GM12878 (cell line): ENCODE data around the gene MPP1. TPM values are rescaled to one million over a fixed set of nuclear protein-coding genes. Genes with fewer than 3 reads are reported as not detected.
"Not testable (repeated sequence)": the region's sequence is repeated elsewhere in the genome, so short reads cannot be mapped to it uniquely, and the experiment has no call there.

ENCODE experiments used
- ATAC-seq: fragments of 200-7000 bp; cut with Tn5 transposase; 3 replicates; pipeline ENCODE4 v1.9.1; 2020; ENCODE audit warnings: mild to moderate bottlenecking, moderate library complexity
- BruUV-seq: library from RNA; stranded (reverse); fragments of 400-500 nt; replicated peaks from 2 replicates; lab custom pipeline; 2021; lab: Mats Ljungman, UMichigan
- CTCF ChIA-PET: fragments of 300-600 bp; sonication (Branson Sonifier 250); formaldehyde crosslinking; extraction: SDS; loops from one replicate; lab custom pipeline; 2021; ENCODE audit warnings: inconsistent platforms; lab: Yijun Ruan, JAX
- POLR2A ChIA-PET: fragments of 350-600 bp; formaldehyde crosslinking; extraction: SDS; loops from one replicate; lab custom pipeline; 2021; ENCODE audit warnings: inconsistent platforms; lab: Charles Lee
- RAD21 ChIA-PET: fragments of 300-600 bp; sonication (Branson Sonifier 250); formaldehyde crosslinking; loops from one replicate; lab custom pipeline; 2023; ENCODE audit warnings: antibody characterized with exemption; ENCODE audit not compliant: unreplicated experiment; lab: Charles Lee
- SMC1A ChIA-PET: fragments of 300-600 bp; sonication (Branson Sonifier 250); formaldehyde crosslinking; loops from one replicate; lab custom pipeline; 2023; ENCODE audit not compliant: unreplicated experiment, uncharacterized antibody; lab: Charles Lee
- DNase-seq: peaks from one replicate; pipeline ENCODE4 v3.0.0-alpha.2; 2011; ENCODE audit warnings: low read depth, low spot score
- FAIRE-seq: peaks from 3 replicates; lab custom pipeline; 2011; peaks lifted over from hg19 to GRCh38; lab: Jason Lieb, UNC
- H2AFZ ChIP-seq: 2 replicates; pipeline ENCODE4 v1.6.0; 2011; ENCODE audit warnings: low read depth, low read length, control low read depth; ENCODE audit not compliant: control insufficient read depth
- H3K27ac ChIP-seq: 2 replicates; pipeline ENCODE4 v1.5.1; 2011; ENCODE audit warnings: control low read depth; ENCODE audit not compliant: control insufficient read depth, insufficient read depth
- H3K27me3 ChIP-seq, 2 experiments: replicated peaks in 1 of 2; 2 replicates each; pipeline versions ENCODE4 v1.6.0 to v1.6.1; 2011; ENCODE audit warnings: low read length in 1 of 2; ENCODE audit not compliant: control insufficient read depth in 2 of 2, insufficient read depth in 2 of 2
- H3K36me3 ChIP-seq, 2 experiments: 2 replicates each; pipeline ENCODE4 v1.5.1; 2011; ENCODE audit warnings: low read length in 1 of 2; ENCODE audit not compliant: control insufficient read depth in 2 of 2, insufficient read depth in 2 of 2
- H3K4me1 ChIP-seq: 2 replicates; pipeline ENCODE4 v1.6.1; 2011; ENCODE audit warnings: mild to moderate bottlenecking, low read length, moderate library complexity, mixed read lengths; ENCODE audit not compliant: control insufficient read depth, insufficient read depth
- H3K4me2 ChIP-seq: 2 replicates; pipeline ENCODE4 v1.6.0; 2011; ENCODE audit warnings: control low read depth; ENCODE audit not compliant: control insufficient read depth, insufficient read depth
- H3K4me3 ChIP-seq: fragments of 200-600 bp; sonication (generic); 2 replicates; pipeline ENCODE4 v1.5.1; 2016
- H3K79me2 ChIP-seq: 2 replicates; pipeline ENCODE4 v1.6.0; 2011; ENCODE audit warnings: low read length; ENCODE audit not compliant: control insufficient read depth, insufficient read depth
- H3K9ac ChIP-seq: 2 replicates; pipeline ENCODE4 v1.8.0; 2011; ENCODE audit warnings: low read length, control low read depth, mixed read lengths; ENCODE audit not compliant: control insufficient read depth, insufficient read depth
- H3K9me3 ChIP-seq: replicated peaks from 3 replicates; pipeline ENCODE4 v1.5.1; 2011; ENCODE audit warnings: mild to moderate bottlenecking, low read length; ENCODE audit not compliant: control insufficient read depth, insufficient read depth
- H4K20me1 ChIP-seq: 2 replicates; pipeline ENCODE4 v1.6.0; 2011; ENCODE audit not compliant: control insufficient read depth, insufficient read depth
- ATF7 ChIP-seq: fragments of 450-650 bp; IDR thresholded peaks from 2 replicates; pipeline ENCODE4 v1.6.1; 2016; ENCODE audit warnings: low read depth, mild to moderate bottlenecking
- CHD1 ChIP-seq: IDR thresholded peaks from 2 replicates; pipeline ENCODE4 v1.6.1; 2012; ENCODE audit warnings: low read depth, low read length, improper control_type of control experiment
- CREB1 ChIP-seq: IDR thresholded peaks from 2 replicates; pipeline ENCODE4 v1.6.1; 2012; ENCODE audit warnings: low read depth, mild to moderate bottlenecking, inconsistent platforms
- EED ChIP-seq: sonication (generic); IDR thresholded peaks from 2 replicates; pipeline ENCODE4 v1.6.1; 2016; ENCODE audit warnings: antibody characterized with exemption, low read depth
- MTA2 ChIP-seq: fragments of 450-650 bp; IDR thresholded peaks from 2 replicates; pipeline ENCODE4 v1.6.1; 2016; ENCODE audit warnings: low read depth, mild to moderate bottlenecking, moderate library complexity
- MTA3 ChIP-seq: IDR thresholded peaks from 2 replicates; pipeline ENCODE4 v1.6.1; 2012; ENCODE audit warnings: low read length, inconsistent platforms, borderline replicate concordance
- RFX5 ChIP-seq: IDR thresholded peaks from 2 replicates; pipeline ENCODE4 v1.6.1; 2011; ENCODE audit warnings: low read depth, low read length, improper control_type of control experiment
- ZSCAN29 ChIP-seq: fragments of 450-650 bp; IDR thresholded peaks from 2 replicates; pipeline ENCODE4 v1.6.1; 2017; ENCODE audit warnings: mild to moderate bottlenecking, moderate library complexity
- WGBS: methylation state at CpG from one replicate; pipeline ENCODE4 v1.1.6; 2016; ENCODE audit warnings: low lambda C conversion rate; ENCODE audit not compliant: insufficient replicate concordance, insufficient coverage; ENCODE audit errors: missing lambda C conversion rate; 5-methylcytosine and 5-hydroxymethylcytosine counted together
- in situ Hi-C: fragments of 300-500 bp; cut with MboI; formaldehyde crosslinking; loops from 9 replicates; pipeline ENCODE4 v1.14.3; 2018; ENCODE audit warnings: mixed read lengths
- intact Hi-C: fragments of 100-400 bp; cut with micrococcal nuclease; formaldehyde crosslinking; loops from one replicate; pipeline ENCODE4 v1.14.2; 2022; ENCODE audit not compliant: unreplicated experiment
- polyA plus RNA-seq, 11 experiments: library from polyadenylated mRNA; depleted of rRNA in 4 of 11; unstranded in 6 of 11; stranded (reverse) in 5 of 11; fragments of >200 nt; fragmentation: Nextera tagmentation in 4 of 11; fragmentation: Illumina TruSeq in 1 of 11; extraction: Ambion mirVana in 4 of 11; extraction: Trizol in 1 of 11; gene quantifications; 1 replicate in 1 of 11; 2 replicates in 10 of 11; pipeline versions ENCODE4 v1.2.1 to v1.2.3, GENCODE V29; 2011 to 2016; ENCODE audit warnings: inconsistent platforms in 2 of 11, missing spikeins in 2 of 11, low read depth in 1 of 11
- total RNA-seq, 4 experiments: library from RNA; depleted of rRNA in 3 of 4; stranded (reverse); fragments of >200 nt in 3 of 4; fragmentation: Illumina TruSeq in 1 of 4; extraction: Trizol in 1 of 4; gene quantifications; 2 replicates each; pipeline versions ENCODE4 v1.2.1 to v1.2.3, GENCODE V29; 2013 to 2021
- TF ChIP-seq, protein P1 (sequence below): IDR thresholded peaks from 2 replicates; pipeline ENCODE4 v1.6.1; 2011; ENCODE audit warnings: borderline replicate concordance, low read depth, mild to moderate bottlenecking, moderate library complexity, mixed read lengths, low read length; ENCODE audit not compliant: insufficient read depth; ENCODE audit errors: extremely low read length
- TF ChIP-seq, protein P2 (sequence below): IDR thresholded peaks from 2 replicates; pipeline ENCODE4 v1.6.1; 2012; ENCODE audit warnings: low read depth, low read length, improper control_type of control experiment
- TF ChIP-seq, protein P3 (sequence below): fragments of 450-650 bp; IDR thresholded peaks from 2 replicates; pipeline ENCODE4 v1.6.1; 2017; ENCODE audit warnings: borderline replicate concordance
- TF ChIP-seq, protein P4 (sequence below): IDR thresholded peaks from 2 replicates; pipeline ENCODE4 v1.6.1; 2011; ENCODE audit warnings: mild to moderate bottlenecking, low read depth, low read length, moderate library complexity; ENCODE audit not compliant: insufficient replicate concordance

The MPP1 gene
- total and polyA plus RNA-seq, 10 of the 15 experiments (the other 5 are each of a cell fraction or from before 2014, with no cell fraction given): 1.9 to 20.1 (median 14.8) TPM

DNA sequence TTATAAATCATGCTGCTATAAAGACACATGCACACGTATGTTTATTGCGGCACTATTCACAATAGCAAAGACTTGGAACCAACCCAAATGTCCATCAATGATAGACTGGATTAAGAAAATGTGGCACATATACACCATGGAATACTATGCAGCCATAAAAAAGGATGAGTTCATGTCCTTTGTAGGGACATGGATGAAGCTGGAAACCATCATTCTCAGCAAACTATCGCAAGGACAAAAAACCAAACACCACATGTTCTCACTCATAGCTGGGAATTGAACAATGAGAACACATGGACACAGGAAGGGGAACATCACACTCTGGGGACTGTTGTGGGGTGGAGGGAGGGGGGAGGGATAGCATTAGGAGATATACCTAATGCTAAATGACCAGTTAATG is 20.3 kb upstream of the MPP1 start:
- CTCF ChIA-PET, H2AFZ ChIP-seq, H3K9me3 ChIP-seq, H3K4me2 ChIP-seq, BruUV-seq, H3K27me3 ChIP-seq, FAIRE-seq, RAD21 ChIA-PET, ATAC-seq, DNase-seq, POLR2A ChIA-PET, H3K36me3 ChIP-seq, H3K79me2 ChIP-seq, H3K9ac ChIP-seq, H3K4me3 ChIP-seq, H3K27ac ChIP-seq, in situ Hi-C loops, intact Hi-C loops, SMC1A ChIA-PET, H4K20me1 ChIP-seq: not testable (repeated sequence)
- no CpG with 5 or more reads among the region's 3 CpGs for WGBS
- peaks cover 17% of the 10 kb centered on the region for H3K4me1 ChIP-seq

DNA sequence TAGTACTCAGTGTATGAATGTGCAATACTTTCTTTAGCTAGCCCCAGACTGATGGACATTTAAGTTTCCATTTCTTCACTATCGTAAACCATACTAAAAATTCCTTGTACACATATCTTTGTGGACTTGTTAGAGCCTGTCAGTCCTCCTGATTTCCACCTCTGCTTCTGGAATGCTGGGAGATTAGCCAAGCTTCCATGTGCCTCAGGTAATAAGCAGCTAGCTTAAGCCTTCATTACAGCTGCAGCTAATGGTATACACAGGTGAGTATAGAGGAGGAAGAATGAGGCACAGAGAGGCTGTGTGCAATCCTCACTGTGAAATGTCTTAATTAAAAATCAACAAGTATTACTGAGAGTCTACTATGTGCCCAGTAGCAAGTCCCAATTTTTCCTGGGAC is 19.4 kb upstream of the MPP1 start:
- Histone ChIP-seq H3K27ac (no peak overlapping the region), H3K4me1 (peaks cover 17% of the 10 kb centered on the region), H3K27me3 (no peaks in the 10 kb centered on the region), H4K20me1 (no peaks in the 10 kb centered on the region), H3K4me3 (no peak overlapping the region), H3K36me3 (no peaks in the 10 kb centered on the region), H3K4me2 (no peak overlapping the region), H2AFZ (no peak overlapping the region), H3K9ac (no peak overlapping the region), H3K9me3 (no peaks in the 10 kb centered on the region), H3K79me2 (no peaks in the 10 kb centered on the region)
- no peak for DNase-seq
- RAD21 ChIA-PET: no interaction called here
- ATAC-seq: no peak
- intact Hi-C loops (no loop called here), in situ Hi-C loops (no loop called here)
- FAIRE-seq: no peak
- SMC1A ChIA-PET: interaction anchor here (0.9 kb wide), 1 partner anchor 12 kb away, joined by 3 read pairs; no protein-coding TSS in a partner anchor
- 56% methylated on average over 1 of the region's 1 CpG for WGBS
- POLR2A ChIA-PET: no interaction called here
- CTCF ChIA-PET: interaction anchor here (1.1 kb wide), 1 partner anchor 11 kb away, joined by 4 read pairs; no protein-coding TSS in a partner anchor
- BruUV-seq: no TSS peak
- TF ChIP-seq, protein P1, sequence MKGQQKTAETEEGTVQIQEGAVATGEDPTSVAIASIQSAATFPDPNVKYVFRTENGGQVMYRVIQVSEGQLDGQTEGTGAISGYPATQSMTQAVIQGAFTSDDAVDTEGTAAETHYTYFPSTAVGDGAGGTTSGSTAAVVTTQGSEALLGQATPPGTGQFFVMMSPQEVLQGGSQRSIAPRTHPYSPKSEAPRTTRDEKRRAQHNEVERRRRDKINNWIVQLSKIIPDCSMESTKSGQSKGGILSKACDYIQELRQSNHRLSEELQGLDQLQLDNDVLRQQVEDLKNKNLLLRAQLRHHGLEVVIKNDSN: no peak
- TF ChIP-seq ZSCAN29 (no peak), RFX5 (no peak), ATF7 (no peak), EED (no peak), MTA2 (no peak), MTA3 (no peak), CHD1 (no peak), CREB1 (no peak)
- TF ChIP-seq, protein P2, sequence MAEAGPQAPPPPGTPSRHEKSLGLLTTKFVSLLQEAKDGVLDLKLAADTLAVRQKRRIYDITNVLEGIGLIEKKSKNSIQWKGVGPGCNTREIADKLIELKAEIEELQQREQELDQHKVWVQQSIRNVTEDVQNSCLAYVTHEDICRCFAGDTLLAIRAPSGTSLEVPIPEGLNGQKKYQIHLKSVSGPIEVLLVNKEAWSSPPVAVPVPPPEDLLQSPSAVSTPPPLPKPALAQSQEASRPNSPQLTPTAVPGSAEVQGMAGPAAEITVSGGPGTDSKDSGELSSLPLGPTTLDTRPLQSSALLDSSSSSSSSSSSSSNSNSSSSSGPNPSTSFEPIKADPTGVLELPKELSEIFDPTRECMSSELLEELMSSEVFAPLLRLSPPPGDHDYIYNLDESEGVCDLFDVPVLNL: no peak
- TF ChIP-seq, protein P3, sequence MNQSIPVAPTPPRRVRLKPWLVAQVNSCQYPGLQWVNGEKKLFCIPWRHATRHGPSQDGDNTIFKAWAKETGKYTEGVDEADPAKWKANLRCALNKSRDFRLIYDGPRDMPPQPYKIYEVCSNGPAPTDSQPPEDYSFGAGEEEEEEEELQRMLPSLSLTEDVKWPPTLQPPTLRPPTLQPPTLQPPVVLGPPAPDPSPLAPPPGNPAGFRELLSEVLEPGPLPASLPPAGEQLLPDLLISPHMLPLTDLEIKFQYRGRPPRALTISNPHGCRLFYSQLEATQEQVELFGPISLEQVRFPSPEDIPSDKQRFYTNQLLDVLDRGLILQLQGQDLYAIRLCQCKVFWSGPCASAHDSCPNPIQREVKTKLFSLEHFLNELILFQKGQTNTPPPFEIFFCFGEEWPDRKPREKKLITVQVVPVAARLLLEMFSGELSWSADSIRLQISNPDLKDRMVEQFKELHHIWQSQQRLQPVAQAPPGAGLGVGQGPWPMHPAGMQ: no peak
- TF ChIP-seq, protein P4, sequence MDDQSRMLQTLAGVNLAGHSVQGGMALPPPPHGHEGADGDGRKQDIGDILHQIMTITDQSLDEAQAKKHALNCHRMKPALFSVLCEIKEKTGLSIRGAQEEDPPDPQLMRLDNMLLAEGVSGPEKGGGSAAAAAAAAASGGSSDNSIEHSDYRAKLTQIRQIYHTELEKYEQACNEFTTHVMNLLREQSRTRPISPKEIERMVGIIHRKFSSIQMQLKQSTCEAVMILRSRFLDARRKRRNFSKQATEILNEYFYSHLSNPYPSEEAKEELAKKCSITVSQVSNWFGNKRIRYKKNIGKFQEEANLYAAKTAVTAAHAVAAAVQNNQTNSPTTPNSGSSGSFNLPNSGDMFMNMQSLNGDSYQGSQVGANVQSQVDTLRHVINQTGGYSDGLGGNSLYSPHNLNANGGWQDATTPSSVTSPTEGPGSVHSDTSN: no peak
